ENCODE data around the gene METTL17.
"Not testable (repeated sequence)": the region's sequence is repeated elsewhere in the genome, so short reads cannot be mapped to it uniquely, and the experiment has no call there.

The METTL17 gene

GRCh38 chr14:21039585-21040369 lies 50.0 kb downstream of the METTL17 start:
- in situ Hi-C loops (cut with MboI; ENCODE audit: low sequenced_read_pairs, unreplicated experiment) = no loop called here
- DNase-seq (ENCODE audit: low spot score) = peak; percentile 53
- peak; percentile 18 for TF ChIP-seq CTCF (IDR thresholded peaks at IDR 0.05; ENCODE audit: borderline replicate concordance, control extremely low read depth, extremely low read depth, insufficient read depth, missing control alignments)

- in situ Hi-C loops (cut with MboI; ENCODE audit: low sequenced_read_pairs, unreplicated experiment) = no loop called here
- no peak for TF ChIP-seq CTCF (IDR thresholded peaks at IDR 0.05; ENCODE audit: borderline replicate concordance, control extremely low read depth, extremely low read depth, insufficient read depth, missing control alignments)
Observed at GRCh38 chr14:21040370-21040925, 50.7 kb downstream of the METTL17 start.

GRCh38 chr14:21040941-21041340 lies 51.2 kb downstream of the METTL17 start:
- DNase-seq (ENCODE audit: low spot score); in situ Hi-C loops (cut with MboI; ENCODE audit: low sequenced_read_pairs, unreplicated experiment): not testable (repeated sequence)

More at GRCh38 chr14:21040370-21040925, 50.7 kb downstream of the METTL17 start:
- no peak for DNase-seq (ENCODE audit: low spot score)

- in situ Hi-C loops (cut with MboI; ENCODE audit: low sequenced_read_pairs, unreplicated experiment) = no loop called here
- no peak for TF ChIP-seq CTCF (IDR thresholded peaks at IDR 0.05; ENCODE audit: borderline replicate concordance, control extremely low read depth, extremely low read depth, insufficient read depth, missing control alignments)
- DNase-seq (ENCODE audit: low spot score) = no peak
Observed at GRCh38 chr14:21041676-21042433, 52.1 kb downstream of the METTL17 start, which contains the start of gene RNASE7. RNASE7 (plus strand) TSS chr14:21042362; CDS start chr14:21042993, 631 bp downstream.

- in situ Hi-C loops (cut with MboI; ENCODE audit: low sequenced_read_pairs, unreplicated experiment) = no loop called here
Observed at GRCh38 chr14:21042918-21043317, 53.1 kb downstream of the METTL17 start.

GRCh38 chr14:21043387-21043973 lies 53.7 kb downstream of the METTL17 start:
- in situ Hi-C loops (cut with MboI; ENCODE audit: low sequenced_read_pairs, unreplicated experiment) = no loop called here
- TF ChIP-seq CTCF (IDR thresholded peaks at IDR 0.05; ENCODE audit: borderline replicate concordance, control extremely low read depth, extremely low read depth, insufficient read depth, missing control alignments) = no peak
- no peak for DNase-seq (ENCODE audit: low spot score)

More at GRCh38 chr14:21042918-21043317, 53.1 kb downstream of the METTL17 start:
- TF ChIP-seq CTCF (IDR thresholded peaks at IDR 0.05; ENCODE audit: borderline replicate concordance, control extremely low read depth, extremely low read depth, insufficient read depth, missing control alignments) = no peak
- DNase-seq (ENCODE audit: low spot score) = no peak

Measured in GM13976 (cell line).